Ovary (tissue), 9 donors: ENCODE measurements around the gene CCDC110. TPM values are rescaled to one million over a fixed set of nuclear protein-coding genes. Genes with fewer than 3 reads are reported as not detected.

Source experiments
- DNase-seq, 5 donors: peaks; one replicate each; pipeline ENCODE4 v3.0.0-alpha.2; 2019 to 2020
- H3K27ac ChIP-seq, 2 donors: fragments of 200-600 bp; one replicate each; pipeline versions ENCODE4 v1.5.1 to v1.8.0; 2019 to 2022
- H3K27me3 ChIP-seq: fragments of 200-600 bp; one replicate; pipeline ENCODE4 v1.8.0; 2022
- H3K36me3 ChIP-seq: fragments of 200-600 bp; sonication (generic); one replicate; pipeline ENCODE4 v1.5.1; 2019
- H3K4me1 ChIP-seq: one replicate; pipeline ENCODE4 v1.8.1; 2013; ENCODE audit warnings: mild to moderate bottlenecking, moderate library complexity; ENCODE audit not compliant: insufficient read depth
- H3K4me3 ChIP-seq: fragments of 200-600 bp; sonication (generic); one replicate; pipeline ENCODE4 v1.5.1; 2017
- H3K9me3 ChIP-seq, 2 donors: fragments of 200-600 bp in 1 of 2; sonication (generic) in 1 of 2; one replicate each; pipeline versions ENCODE4 v1.5.1 to v1.8.1; 2013 to 2019; ENCODE audit warnings: mild to moderate bottlenecking in 1 of 2, moderate library complexity in 1 of 2
- EP300 ChIP-seq: sonication (generic); formaldehyde crosslinking; IDR thresholded peaks from one replicate; pipeline ENCODE4 v1.6.1; 2017; ENCODE audit warnings: antibody characterized with exemption
- POLR2A ChIP-seq: fragments of 450-650 bp; IDR thresholded peaks from one replicate; pipeline ENCODE4 v1.6.1; 2017; ENCODE audit warnings: antibody characterized with exemption, mild to moderate bottlenecking, moderate library complexity
- WGBS, 3 donors: extraction: QIAGEN DNeasy Blood & Tissue Kit in 1 of 3; methylation state at CpG; one replicate each; pipeline versions ENCODE4 v1.1.5 to v1.1.7; 2013 to 2017; 5-methylcytosine and 5-hydroxymethylcytosine counted together
- intact Hi-C, 4 donors: fragments of 100-400 bp; cut with DNase I; formaldehyde crosslinking; loops; one replicate each; pipeline versions ENCODE4 v1.11.0 to v1.15.1; 2022 to 2023
- polyA plus RNA-seq, 2 donors: library from polyadenylated mRNA; stranded (reverse); fragments of 200-250 nt in 1 of 2; fragments of 350-450 nt in 1 of 2; fragmentation: Illumina TruSeq in 1 of 2; extraction: RNeasy Lipid Tissue Mini Kit (QIAGEN cat#74804) in 1 of 2; gene quantifications; one replicate each; pipeline ENCODE4 v1.2.3, GENCODE V29; 2013 to 2014
- total RNA-seq, 7 donors: library from RNA; depleted of rRNA in 2 of 7; stranded (reverse); fragments of >200 nt in 2 of 7; fragmentation: NEBNext Ultra II Directional in 3 of 7; extraction: Animal tissue kit (Norgen Biotek cat#: 25700) in 3 of 7; gene quantifications; one replicate each; pipeline versions ENCODE4 v1.1.0 to v1.2.4, GENCODE V29; 2016 to 2023
- TF ChIP-seq, protein P1 (sequence below), 3 donors: fragments of 450-650 bp in 2 of 3; fragments of 200-600 bp in 1 of 3; IDR thresholded peaks; one replicate each; pipeline versions ENCODE4 v1.5.1 to v1.8.0; 2016 to 2022; ENCODE audit warnings: antibody characterized with exemption in 3 of 3, mild to moderate bottlenecking in 1 of 3
- donor health status: DM: no; HTN: no; CAD: no; lungs with moderate emphysema.
- donor health status: DM: no; HTN: no; CAD: no.
- donor health status: Bipolar disorder and iron deficiency.
- donor health status: DM: yes; HTN: yes; CAD: no.
- donor health status: DM: no; HTN: no; CAD: no.
- donor health status: DM: yes; HTN: yes; CAD: no.

Gene CCDC110
- total and polyA plus RNA-seq, 9 donors = 1.8 to 6.4 (median 3.2) TPM

DNA sequence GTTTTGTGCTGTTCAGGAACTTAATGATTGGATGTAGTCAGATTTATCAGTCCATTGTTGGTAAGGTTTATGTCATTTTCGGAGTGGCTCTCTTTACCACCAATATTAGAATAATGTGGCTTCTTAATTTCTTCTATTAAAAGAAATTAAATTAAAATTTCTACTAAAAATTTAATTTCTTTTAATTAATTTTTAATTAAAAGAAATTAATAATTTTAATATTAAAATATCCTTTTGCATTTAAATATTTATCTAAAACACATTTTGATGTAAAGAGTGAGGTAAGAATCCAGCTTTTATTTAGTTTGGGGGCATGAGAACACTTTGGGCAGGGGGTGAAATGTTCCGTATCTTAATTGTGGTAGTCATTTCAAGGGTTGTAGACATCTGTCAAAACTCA, 30.1 kb downstream of the CCDC110 start:
- TF ChIP-seq EP300 (no peak), POLR2A (no peak)
- TF ChIP-seq, protein P1, sequence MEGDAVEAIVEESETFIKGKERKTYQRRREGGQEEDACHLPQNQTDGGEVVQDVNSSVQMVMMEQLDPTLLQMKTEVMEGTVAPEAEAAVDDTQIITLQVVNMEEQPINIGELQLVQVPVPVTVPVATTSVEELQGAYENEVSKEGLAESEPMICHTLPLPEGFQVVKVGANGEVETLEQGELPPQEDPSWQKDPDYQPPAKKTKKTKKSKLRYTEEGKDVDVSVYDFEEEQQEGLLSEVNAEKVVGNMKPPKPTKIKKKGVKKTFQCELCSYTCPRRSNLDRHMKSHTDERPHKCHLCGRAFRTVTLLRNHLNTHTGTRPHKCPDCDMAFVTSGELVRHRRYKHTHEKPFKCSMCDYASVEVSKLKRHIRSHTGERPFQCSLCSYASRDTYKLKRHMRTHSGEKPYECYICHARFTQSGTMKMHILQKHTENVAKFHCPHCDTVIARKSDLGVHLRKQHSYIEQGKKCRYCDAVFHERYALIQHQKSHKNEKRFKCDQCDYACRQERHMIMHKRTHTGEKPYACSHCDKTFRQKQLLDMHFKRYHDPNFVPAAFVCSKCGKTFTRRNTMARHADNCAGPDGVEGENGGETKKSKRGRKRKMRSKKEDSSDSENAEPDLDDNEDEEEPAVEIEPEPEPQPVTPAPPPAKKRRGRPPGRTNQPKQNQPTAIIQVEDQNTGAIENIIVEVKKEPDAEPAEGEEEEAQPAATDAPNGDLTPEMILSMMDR (IDR thresholded peaks at IDR 0.05) = no peak
- Histone ChIP-seq H3K4me3 (no peak overlapping the region), H3K9me3 (no peaks in the 10 kb centered on the region), H3K27ac (no peak overlapping the region), H3K27me3 (no peaks in the 10 kb centered on the region), H3K36me3 (no peaks in the 10 kb centered on the region), H3K4me1 (no peaks in the 10 kb centered on the region)
- 94 to 95% (median 95%) methylated on average over 2 of the region's 2 CpGs for WGBS, 3 donors
- no peak for DNase-seq
- intact Hi-C loops = no loop called here

DNA sequence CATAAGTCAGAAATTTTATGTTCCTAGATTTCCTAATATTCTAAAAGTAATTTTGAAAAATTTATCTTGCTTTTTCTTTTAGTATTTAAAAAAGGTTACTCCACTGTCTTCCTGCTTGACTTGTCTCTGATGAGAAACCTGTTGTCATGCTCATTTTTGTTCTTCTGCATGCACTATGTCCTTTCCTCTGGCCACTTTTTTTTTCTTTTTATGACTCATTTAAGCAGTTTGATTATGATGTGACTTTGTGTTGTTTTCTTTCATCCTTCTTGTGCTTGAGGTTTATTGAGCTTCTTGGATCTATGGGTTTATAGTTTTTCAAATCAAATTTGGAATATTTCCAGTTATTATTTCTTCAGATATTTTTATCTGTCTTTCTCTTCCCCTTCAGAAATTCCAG, 33.7 kb downstream of the CCDC110 start:
- intact Hi-C loops = no loop called here
- no peak overlapping the region for H3K4me3 ChIP-seq

DNA sequence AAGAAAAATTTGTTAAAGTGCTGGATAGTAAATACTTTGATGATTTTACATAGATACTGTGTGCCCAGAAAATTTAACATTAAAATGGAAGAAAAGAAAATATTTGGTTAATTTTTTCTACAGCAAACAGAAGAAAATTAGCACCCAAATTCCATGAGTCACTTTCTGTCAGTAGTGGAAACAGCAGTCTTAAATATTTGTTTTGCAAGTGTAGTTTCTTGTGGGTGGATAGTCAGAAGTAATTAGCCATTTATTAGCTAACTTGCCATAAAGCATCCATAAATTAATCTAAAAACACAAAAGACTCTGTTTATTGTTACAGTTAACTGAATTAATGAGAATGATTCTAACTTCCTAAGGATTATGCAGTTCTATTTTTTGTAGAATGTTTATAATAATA, 36.1 kb downstream of the CCDC110 start:
- no peak overlapping the region for H3K4me3 ChIP-seq
- TF ChIP-seq, protein P1 (IDR thresholded peaks at IDR 0.05) = no peak
- TF ChIP-seq POLR2A = no peak
- intact Hi-C loops = no loop called here
- H3K36me3 ChIP-seq = no peaks in the 10 kb centered on the region
- H3K9me3 ChIP-seq = no peaks in the 10 kb centered on the region
- no peaks in the 10 kb centered on the region for H3K4me1 ChIP-seq
- no peaks in the 10 kb centered on the region for H3K27me3 ChIP-seq
- H3K27ac ChIP-seq = no peak overlapping the region
- DNase-seq = no peak

More for the DNA sequence above, 33.7 kb downstream of the CCDC110 start:
- no peaks in the 10 kb centered on the region for H3K27me3 ChIP-seq
- H3K4me1 ChIP-seq = no peaks in the 10 kb centered on the region
- no peak for DNase-seq
- H3K36me3 ChIP-seq = no peaks in the 10 kb centered on the region
- TF ChIP-seq, protein P1 (IDR thresholded peaks at IDR 0.05) = no peak
- no peak for TF ChIP-seq EP300
- TF ChIP-seq POLR2A = no peak
- no peak overlapping the region for H3K27ac ChIP-seq
- no peaks in the 10 kb centered on the region for H3K9me3 ChIP-seq

DNA sequence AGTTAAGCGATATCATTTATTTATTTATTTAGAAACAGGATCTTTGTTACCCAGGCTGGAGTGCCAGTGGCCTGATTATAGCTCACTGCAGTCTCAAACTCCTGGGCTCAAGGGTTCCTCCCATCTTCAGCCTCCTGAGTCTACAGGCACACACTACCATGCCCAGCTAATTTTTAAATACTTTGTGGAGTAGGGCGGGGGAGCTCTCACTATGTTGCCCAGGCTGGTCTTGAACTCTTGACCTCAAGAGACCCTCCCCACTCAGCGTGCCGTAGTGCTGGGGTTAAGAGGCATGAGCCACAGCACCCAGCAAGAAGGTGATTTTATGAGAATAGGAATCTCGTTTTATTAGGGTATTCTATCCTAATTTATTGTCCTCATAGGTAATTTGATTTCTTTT, 41.9 kb downstream of the CCDC110 start:
- 61 to 73% (median 73%) methylated on average over 5 of the region's 5 CpGs for WGBS, 3 donors
- TF ChIP-seq POLR2A = no peak
- TF ChIP-seq, protein P1 (IDR thresholded peaks at IDR 0.05) = no peak
- TF ChIP-seq EP300 = no peak
- Histone ChIP-seq H3K27me3 (no peaks in the 10 kb centered on the region), H3K9me3 (no peaks in the 10 kb centered on the region), H3K27ac (no peak overlapping the region), H3K4me1 (peaks cover 2% of the 10 kb centered on the region), H3K4me3 (no peak overlapping the region), H3K36me3 (no peaks in the 10 kb centered on the region)
- DNase-seq = no peak
- intact Hi-C loops = no loop called here
